Bronchial epithelial cell (primary cell): Measurements from ENCODE around the gene TMEM151A. TPM values are rescaled to one million over a fixed set of nuclear protein-coding genes. Genes with fewer than 3 reads are reported as not detected.
"Not testable (repeated sequence)": the region's sequence is repeated elsewhere in the genome, so short reads cannot be mapped to it uniquely, and the experiment has no call there.

Experiments used
- DNase-seq: peaks from one replicate; pipeline ENCODE4 v3.0.0-alpha.2; 2010; ENCODE audit warnings: low read depth
- FAIRE-seq: peaks from 2 replicates; lab custom pipeline; 2011; peaks lifted over from hg19 to GRCh38; lab: Jason Lieb, UNC
- H3K27me3 ChIP-seq: 2 replicates; pipeline ENCODE4 v1.5.1; 2011; ENCODE audit warnings: low read length; ENCODE audit not compliant: control insufficient read depth, insufficient read depth
- H3K36me3 ChIP-seq: 2 replicates; pipeline ENCODE4 v1.5.1; 2011; ENCODE audit warnings: low read length; ENCODE audit not compliant: control insufficient read depth, insufficient read depth
- H3K4me3 ChIP-seq: 2 replicates; pipeline ENCODE4 v1.5.1; 2011; ENCODE audit warnings: mild to moderate bottlenecking, low read depth, low read length, control low read depth
- total RNA-seq: library from RNA; depleted of rRNA; stranded (reverse); fragments of >200 nt; gene quantifications from 2 replicates; pipeline ENCODE4 v1.2.1, GENCODE V29; 2014
- TF ChIP-seq, protein P1 (sequence below): IDR thresholded peaks from 2 replicates; pipeline ENCODE4 v1.5.1; 2011; ENCODE audit warnings: mild to moderate bottlenecking, moderate library complexity, low read length, control low read depth, inconsistent platforms; ENCODE audit not compliant: insufficient read depth, severe bottlenecking

The TMEM151A gene
- total RNA-seq, 1 donor from 2014 or later, result not detected

DNA sequence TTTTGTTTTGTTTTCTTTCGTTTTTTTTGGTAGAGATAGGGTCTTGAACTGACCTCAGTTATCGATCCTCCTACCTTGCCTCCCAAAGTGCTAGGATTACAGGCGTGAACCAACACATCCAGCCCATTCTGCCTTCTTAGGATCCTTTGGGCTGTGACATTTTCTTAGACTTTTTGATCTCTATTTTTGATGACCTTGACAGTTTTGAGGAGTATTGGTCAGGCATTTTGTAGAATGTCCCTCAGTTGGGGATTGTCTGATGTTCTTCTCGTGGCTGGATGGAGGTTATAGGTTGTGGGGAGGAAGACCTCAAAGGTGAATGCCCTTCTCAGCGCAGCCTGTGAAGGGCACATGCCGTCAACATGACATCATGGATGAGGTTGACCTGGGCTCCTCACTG is 42.8 kb upstream of the TMEM151A start:
- Histone ChIP-seq H3K36me3 (peaks cover 5% of the 10 kb centered on the region), H3K4me3 (no peak overlapping the region), H3K27me3 (no peaks in the 10 kb centered on the region)
- peak; percentile 18 for FAIRE-seq
- TF ChIP-seq, protein P1, sequence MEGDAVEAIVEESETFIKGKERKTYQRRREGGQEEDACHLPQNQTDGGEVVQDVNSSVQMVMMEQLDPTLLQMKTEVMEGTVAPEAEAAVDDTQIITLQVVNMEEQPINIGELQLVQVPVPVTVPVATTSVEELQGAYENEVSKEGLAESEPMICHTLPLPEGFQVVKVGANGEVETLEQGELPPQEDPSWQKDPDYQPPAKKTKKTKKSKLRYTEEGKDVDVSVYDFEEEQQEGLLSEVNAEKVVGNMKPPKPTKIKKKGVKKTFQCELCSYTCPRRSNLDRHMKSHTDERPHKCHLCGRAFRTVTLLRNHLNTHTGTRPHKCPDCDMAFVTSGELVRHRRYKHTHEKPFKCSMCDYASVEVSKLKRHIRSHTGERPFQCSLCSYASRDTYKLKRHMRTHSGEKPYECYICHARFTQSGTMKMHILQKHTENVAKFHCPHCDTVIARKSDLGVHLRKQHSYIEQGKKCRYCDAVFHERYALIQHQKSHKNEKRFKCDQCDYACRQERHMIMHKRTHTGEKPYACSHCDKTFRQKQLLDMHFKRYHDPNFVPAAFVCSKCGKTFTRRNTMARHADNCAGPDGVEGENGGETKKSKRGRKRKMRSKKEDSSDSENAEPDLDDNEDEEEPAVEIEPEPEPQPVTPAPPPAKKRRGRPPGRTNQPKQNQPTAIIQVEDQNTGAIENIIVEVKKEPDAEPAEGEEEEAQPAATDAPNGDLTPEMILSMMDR, result no peak
- DNase-seq, result no peak

DNA sequence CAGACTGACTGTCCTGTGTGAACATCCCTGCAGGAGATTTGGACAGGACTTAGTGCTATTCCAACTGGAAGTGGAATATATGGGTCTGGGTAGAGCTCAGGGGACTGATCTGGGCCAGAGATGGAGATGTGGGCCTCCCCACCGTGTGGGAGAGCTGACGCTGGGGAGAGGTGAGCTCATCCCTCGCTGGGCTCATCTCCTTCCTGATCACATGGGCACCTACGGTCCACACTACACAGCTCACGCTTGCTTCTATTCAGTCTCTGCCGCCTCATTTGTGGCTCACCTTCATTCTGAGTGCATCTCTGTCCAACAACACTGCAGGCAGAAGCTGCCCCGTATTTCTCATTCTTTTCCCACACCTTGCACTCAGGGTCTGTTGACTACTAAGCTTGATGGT is 39.9 kb upstream of the TMEM151A start:
- FAIRE-seq, result no peak
- Histone ChIP-seq H3K36me3 (peaks cover 3% of the 10 kb centered on the region), H3K27me3 (no peaks in the 10 kb centered on the region), H3K4me3 (no peak overlapping the region)
- TF ChIP-seq, protein P1, result no peak
- DNase-seq, result no peak

DNA sequence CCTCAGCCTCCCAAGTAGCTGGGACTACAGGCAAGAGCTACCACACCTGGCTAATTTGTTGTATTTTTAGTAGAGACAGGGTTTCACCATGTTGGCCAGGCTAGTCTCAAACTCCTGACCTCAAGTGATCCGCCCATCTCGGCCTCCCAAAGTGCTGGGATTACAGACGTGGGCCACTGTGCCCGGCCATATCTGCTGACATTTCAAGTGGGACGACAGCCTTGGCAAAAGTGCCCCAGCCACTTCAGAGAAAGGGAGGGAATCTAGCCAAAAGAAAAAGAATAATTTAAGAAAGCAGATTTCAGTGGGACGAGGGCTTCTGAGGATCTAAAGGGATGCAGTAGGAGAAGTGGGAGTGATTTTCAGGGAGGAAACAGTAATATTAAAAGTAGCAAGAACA is 38.6 kb upstream of the TMEM151A start:
- H3K4me3 ChIP-seq, DNase-seq, FAIRE-seq, H3K36me3 ChIP-seq, H3K27me3 ChIP-seq: not testable (repeated sequence)

DNA sequence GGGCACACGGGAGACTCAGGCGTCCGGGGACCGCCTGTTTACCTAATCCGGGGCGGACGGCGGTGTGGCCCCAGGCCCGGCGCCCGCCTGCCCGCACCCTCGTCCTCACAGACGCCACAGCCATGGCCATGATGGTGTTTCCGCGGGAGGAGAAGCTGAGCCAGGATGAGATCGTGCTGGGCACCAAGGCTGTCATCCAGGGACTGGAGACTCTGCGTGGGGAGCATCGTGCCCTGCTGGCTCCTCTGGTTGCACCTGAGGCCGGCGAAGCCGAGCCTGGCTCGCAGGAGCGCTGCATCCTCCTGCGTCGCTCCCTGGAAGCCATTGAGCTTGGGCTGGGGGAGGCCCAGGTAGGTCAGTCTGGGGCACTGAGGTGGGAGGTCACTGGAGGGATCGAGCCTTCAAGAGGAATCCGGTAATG is 33.2 kb upstream of the TMEM151A start:
- Histone ChIP-seq H3K36me3 (peaks cover 10% of the 10 kb centered on the region), H3K4me3 (peak overlapping the region; percentile 98), H3K27me3 (no peaks in the 10 kb centered on the region)
- FAIRE-seq (no peak), DNase-seq (no peak)
- TF ChIP-seq, protein P1, result no peak

DNA sequence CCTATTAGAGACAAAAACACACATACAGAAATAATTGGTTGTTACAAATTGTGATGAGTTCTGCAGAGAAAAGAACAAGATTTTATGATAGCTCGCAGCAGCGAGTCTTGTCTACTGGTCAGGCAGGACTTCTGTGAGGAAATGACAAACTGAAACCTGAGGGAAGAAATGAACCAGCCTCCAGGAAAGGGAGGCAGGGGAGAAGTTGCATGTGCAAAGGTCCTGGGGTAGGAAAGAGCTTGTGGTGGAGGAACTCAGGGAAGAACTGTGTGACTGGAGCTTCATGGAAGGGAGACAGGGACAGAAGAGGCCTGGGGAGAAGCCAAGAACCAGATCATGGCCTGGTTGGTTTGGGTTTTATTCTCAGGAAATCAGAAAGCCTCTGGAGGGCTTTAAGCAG is 32.5 kb upstream of the TMEM151A start:
- Histone ChIP-seq H3K36me3 (peaks cover 13% of the 10 kb centered on the region), H3K4me3 (no peak overlapping the region), H3K27me3 (no peaks in the 10 kb centered on the region)
- FAIRE-seq (no peak), DNase-seq (no peak)
- TF ChIP-seq, protein P1, result no peak

GRCh38 chr11:66259956-66260355 is 31.7 kb upstream of the TMEM151A start:
- FAIRE-seq (no peak), DNase-seq (no peak)
- Histone ChIP-seq H3K4me3 (no peak overlapping the region), H3K27me3 (no peaks in the 10 kb centered on the region), H3K36me3 (peaks cover 19% of the 10 kb centered on the region)
- TF ChIP-seq, protein P1, result no peak
